Erythroblast (primary cell): ENCODE data around the gene NYAP1.

Experiments
- GATA1 ChIP-seq: IDR thresholded peaks from 2 replicates; pipeline ENCODE4 v1.6.1; 2011; ENCODE audit warnings: low read depth, mild to moderate bottlenecking, control low read depth, low read length, moderate library complexity
- POLR2A ChIP-seq: IDR thresholded peaks from 2 replicates; pipeline ENCODE4 v1.6.1; 2011; ENCODE audit warnings: mild to moderate bottlenecking, low read length

DNA sequence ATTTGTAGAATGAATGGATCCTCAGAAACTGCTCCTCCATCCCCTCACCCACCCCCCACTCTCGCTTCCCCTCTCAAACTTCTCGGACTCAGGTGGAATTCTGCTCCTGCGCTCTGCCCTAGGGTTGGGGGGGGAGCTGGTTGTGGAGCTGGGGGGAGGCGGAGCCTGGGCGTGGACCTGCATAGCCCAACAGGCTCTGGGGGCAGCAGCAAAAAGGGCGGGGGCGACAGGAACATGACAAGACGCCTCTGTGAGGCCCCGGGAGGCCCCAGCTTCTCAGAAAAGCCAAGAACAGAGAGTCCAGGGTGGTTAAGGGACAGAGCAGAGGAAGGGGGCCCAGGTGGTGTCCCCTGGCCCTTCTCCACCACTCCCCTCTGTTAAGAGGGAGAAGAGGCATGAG lies 8.2 kb upstream of the NYAP1 start:
- TF ChIP-seq POLR2A (peak; percentile 47), GATA1 (no peak)
